ENCODE results near the gene SIK2.
"Not testable (repeated sequence)": the region's sequence is repeated elsewhere in the genome, so short reads cannot be mapped to it uniquely, and the experiment has no call there.

The SIK2 gene

DNA sequence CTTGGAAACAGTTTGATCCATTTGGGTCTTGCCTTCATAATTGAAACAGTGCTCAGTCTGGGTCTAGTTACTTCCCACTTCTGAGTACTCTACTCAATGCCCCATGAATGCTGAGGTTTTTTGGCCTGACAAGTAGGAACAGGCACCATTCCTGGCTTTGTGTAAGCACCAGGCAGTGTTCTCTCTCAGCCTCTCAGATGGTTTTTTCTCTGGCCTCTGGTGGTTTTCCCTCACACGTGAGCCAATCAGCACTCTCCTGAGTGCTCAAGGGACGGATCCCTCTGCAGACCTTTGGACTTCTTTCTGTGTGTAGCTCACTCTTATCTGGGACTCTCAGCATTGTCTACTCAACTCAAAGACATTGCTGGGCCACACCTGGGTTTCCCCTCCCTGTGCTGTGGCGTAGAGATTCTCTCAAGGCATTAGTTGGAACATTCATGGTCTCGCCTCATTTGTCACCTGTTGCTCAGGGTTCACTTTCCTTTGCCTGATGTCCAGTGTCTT is 21.3 kb downstream of the SIK2 start:
- no peak for DNase-seq

DNA sequence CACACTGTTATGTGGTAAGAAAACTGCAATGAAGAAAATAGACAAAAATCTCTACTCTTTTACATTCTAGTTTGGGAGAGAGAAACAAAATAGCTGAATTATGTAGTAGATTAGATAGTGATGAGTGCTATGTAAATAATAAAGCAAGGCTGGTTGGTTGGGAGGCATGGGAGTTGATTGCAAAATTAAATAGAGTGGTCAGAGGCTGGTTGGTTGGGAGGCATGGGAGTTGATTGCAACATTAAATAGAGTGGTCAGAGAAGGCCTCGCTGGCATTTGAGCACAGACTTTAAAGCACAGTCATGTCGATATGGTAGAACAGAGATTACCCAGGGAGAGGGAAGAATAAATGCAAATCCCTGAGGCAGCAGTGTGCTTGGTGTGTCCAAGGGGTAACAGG is 22.4 kb downstream of the SIK2 start:
- no peak for DNase-seq

DNA sequence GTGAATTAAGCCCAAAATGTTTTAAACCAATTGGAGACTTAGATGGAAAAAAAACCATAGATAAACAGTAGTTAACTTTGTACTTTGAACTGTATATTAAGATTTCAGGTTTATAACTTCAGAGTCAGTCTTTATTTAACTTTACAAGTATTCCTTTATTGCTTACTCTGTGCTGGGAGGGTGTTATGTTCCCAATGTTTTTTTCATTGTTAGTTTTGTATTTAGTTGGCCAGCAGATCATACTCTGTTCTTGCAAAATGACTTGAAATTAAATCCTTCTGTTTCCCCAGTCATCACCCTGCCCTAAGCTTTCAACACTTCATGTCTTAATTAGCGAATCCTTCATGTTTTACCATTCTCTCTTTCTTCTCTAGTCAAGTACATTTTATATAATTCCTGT is 25.3 kb downstream of the SIK2 start:
- DNase-seq, result no peak

DNA sequence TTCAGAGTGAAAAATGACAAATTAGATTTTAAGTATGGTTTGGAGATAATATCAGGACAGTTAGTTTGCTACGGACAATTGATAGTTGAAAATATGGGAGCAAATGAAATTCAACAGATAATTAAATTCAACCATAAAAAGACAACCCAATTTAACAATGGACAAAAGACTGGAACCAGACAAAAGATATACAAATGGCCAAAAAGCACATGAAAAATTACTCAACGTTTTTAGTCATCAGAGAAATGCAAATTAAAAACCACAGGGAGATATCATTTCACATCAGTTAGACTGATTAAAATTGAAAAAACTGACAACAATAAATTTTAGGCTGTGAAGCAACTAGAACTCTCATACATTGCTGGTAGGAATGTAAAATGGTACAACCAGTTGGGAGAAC is 27.2 kb downstream of the SIK2 start:
- DNase-seq, result no peak

DNA sequence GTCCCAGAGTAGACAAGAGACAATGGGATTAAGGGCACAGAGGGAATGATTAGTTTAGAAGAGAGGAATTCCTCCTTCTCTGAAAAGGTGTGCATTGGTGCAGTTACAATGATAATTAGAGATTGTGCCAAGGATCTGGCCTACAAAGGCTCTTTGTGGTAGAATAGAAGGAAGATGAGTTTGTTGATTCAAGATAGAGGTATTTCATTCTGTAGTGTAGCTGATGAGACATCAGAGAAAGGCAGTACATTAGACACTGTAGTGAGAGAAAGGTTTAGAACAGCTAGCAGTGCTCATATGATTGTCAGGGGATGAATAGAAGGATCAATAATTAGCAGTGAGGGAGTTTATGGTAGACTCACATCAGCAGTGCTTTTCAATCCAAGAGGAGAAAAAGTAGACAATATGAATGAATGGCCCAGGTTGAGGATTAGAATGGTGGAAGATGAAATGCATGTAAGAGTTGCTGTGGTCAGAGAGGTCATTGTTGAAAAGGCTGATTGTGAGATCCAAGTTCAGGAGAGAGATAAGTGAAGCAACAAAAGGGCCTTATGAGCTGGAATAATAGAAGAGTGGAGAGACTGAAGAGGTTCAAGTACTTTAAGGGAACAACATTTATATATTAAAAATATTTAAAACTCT is 28.9 kb downstream of the SIK2 start:
- no peak for DNase-seq

DNA sequence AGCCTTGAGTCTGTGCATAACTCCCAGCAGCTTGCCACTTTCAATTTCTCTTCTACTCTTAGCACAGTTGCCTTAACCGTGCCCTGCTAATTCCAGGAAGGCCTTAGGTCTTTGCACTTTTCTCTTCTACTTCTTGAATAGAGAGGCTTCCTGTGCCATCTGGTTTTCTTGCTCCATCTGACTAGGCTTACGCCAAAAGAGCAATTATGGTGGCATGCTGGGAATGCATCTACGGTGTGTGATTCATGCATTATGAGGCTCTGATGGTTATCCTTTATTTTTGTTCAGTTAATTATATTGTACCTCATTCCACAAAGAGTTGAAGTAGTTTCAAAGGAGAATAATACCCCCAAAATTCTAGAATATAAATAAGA is 29.4 kb downstream of the SIK2 start:
- peak in 1 of 51 donors; percentile 6 for DNase-seq

DNA sequence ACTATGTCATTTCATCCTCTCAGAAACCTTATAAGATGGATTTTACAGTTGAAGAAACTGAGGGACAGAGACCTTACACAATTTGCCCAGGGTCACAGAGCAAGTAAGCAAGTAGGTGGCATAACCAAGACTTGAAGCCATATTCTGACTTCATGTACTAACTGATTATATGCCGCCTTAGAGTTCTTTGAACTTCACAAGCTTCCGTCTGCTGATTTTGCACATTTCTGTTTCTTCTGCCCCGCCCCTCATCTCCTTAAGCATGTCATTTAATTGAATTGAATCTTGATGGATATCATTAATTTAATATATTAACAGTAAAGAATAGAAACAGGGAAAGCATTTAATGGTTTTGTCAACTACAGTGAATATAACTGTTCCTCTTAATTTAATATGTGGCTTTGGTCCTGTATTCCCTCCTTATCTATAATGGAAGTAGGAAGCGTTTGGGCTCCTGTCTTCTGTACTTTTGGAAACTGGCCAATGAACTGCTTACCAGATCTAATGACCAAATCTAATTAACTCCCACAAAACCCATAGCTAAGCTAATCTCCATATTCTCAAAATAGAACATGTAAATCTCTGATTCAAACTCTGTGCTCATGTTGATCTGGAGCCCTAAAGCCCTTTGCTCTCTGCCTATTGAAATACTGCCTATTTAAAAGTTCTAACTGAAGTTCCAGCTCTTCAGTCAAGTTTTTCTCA is 30.4 kb downstream of the SIK2 start:
- DNase-seq, result no peak

DNA sequence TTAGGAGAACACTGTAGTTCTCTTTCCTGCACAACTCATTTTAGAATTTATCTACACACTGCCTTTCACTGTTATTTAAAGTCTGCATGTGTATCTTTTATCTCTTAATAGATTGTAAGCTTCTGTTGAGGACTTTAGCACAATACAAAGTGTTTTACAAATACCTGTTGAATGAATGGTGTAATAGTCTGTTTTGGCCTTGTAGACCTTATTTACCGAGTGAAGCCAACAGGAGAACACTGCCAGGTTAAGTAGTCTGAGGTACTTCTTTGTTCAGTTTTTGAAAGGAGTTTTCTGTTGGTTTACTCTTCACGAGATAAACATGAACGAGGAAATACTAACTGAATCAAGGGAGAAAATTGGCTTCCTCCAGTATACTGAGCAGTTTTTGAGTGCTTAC is 31.0 kb downstream of the SIK2 start:
- no peak for DNase-seq

DNA sequence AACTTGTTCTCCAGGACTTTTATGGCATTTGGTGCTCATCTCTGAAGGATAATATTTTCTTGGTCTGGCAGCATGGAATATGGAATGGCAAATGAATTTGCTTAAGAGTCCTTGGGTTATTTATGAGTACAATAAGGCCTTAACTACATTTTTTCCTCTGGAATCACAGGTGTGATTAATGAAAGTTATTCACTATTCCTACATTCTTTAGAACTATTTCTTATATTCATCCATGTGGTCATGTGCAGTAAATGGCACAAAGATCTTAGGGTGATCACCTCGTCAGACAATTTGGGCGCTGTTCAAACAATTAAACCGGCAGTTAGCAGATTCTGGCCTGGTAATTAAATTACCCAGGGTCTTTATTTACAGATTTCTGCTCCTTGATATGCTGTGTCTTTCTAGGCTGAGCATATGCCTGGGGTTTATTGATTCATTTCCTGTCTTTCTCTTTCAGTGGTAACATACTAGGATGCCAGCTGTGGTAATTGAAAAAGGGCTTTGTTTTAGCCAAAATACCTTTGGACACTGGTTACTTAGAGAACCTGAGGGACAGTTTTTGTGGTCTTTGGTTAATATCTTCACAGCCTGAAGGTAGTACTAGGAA is 31.6 kb downstream of the SIK2 start:
- DNase-seq, result no peak

DNA sequence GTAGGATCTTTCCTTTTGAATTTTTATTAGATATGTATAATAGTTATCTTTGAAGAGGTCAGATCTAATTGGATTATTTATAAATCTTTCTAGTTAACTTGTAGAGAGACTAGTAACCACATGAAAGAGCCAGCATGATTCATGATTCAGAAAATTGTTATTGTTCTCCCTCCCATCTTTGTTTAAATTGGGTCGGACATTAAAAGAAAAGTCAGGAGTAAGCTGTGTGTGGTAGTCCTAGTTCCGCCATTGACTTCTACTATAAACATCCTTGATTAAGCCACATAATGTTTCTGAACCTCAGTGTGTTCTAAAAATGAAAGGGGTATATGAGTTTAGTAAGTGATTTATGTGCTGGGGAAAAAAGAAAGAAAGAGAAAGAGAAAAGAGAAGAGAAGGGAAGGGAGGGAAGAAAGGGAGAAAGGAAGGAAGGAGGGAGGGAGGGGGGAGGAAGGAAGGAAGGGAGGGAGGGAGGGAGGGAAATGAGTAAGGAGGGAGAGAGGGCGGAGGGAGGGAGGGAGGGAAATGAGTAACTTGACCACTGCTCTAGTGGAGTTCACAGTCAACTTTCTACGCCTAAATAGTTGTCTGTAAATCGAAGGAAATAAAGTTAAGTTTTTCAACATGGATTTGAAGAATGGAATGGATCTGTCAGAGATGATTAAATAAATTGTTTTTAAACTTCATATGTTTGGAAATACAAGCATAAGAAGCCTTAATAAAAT is 32.9 kb downstream of the SIK2 start:
- DNase-seq, result no peak

DNA sequence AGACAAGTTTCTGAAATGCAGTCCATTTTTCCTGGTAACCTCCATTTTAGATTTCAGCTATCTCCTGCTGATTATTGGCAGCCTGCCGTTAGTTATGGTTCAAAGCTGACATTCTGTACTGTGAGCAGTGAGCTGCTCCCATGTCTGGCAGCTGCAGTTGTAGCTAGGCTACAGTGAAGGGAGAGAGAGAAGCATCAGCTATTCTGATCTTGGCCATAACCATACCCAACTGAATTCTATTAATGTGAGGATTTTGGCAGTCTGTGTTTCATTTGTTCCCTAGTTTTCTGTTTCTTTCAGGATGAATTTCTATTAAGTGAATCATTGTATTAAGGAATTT is 33.4 kb downstream of the SIK2 start:
- DNase-seq, result peak in 26 of 51 donors; percentile 2 to 67 (median 31)

DNA sequence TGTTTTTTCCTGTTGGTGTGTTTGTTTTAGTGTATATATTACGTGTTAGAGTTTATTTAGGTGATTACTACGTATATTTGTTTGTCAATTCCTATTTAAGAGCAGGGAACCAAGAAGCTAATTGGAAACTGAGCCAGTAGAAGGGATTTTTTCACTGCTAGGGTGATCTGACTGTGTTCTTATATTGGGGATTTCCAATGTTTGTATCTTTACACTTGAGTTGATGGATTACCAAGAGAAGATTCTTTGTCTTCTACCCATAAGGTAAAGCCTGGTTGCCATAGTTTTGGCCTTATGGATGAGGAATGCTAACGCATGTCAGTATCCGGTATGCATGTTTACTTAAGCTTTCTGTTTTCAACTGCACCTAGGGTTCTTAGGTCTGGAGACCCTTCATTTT is 35.6 kb downstream of the SIK2 start:
- no peak for DNase-seq

DNA sequence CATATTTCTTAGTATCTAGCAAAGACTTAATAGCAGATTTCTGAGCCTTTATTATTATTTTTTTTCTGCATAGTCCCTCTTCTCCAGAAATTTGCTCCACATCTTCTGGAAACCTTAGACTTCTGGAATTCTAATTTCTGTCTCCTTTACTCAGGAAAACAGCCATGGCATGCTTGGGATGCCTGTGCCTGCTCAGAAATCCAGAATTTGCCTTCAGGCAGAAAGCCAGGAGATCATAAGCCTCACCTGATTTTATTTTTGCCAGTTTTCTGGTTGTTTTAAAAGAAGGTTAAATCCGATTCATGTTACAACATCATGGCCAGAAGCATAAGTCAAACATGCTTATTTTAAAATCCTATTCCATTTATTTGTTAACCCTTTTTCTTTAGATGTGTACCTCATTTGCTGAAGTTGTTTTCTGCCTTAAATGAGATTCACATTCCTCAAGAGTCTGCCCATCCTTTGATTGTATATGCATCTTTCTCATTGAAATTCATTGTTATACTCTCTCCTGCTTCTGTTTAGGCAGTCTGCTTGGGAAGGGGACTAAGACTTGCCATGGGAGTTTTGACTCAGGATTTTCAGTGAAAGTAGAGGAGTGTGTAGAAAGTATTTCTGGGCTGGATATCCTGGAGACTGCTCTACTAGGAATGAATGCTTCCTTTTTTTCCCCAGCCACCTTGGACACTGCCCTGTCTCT is 37.1 kb downstream of the SIK2 start:
- no peak for DNase-seq

DNA sequence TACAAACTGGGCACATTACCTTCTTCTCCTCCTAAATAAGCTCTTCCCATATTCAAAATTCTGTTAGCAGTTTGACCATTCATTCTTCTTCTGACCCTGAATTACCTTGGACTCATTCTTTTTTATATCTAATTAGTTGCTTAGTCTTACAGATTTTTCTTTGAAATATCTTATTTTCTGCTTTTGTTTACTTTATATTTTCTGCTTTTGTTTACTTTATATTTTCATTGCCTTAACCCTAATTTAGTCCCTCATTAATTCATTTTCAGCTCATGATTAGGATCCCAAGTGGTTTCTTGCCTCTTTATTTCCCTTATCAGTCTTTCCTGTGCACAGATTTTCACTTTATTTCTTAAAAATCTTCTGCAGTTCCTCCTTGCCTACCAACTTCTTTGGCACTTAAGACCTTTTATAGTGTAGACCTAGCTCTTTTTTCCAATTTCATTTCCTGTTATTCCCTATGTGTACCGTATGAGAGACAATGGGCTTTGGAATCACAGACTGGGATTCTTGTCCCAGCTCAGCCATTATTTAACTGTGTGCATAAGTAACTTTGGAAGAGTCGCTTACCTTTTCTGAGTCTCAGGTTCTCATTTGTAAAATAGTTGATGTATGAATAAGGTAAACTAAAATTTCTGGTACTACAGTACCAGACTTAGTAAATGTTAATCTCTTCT is 39.2 kb downstream of the SIK2 start:
- DNase-seq, result no peak

DNA sequence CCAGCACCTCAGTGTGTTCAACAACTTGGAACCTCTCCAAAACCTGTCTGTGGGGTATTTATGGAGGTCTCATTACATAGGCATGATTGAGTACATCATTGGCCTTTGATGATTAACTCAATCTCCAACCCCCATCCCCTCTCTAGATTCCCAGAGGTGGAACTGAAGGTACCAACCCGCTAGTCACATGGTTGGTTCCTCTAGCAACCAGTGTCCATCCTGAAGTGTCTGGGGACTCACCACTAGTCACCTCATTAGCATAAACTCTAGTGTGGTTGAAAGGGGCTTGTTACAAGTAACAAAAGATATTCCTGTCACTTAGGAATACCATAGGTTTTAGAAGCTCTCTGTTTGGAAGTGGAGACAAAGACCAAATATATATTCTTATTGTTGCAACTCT is 40.3 kb downstream of the SIK2 start:
- no peak for DNase-seq

DNA sequence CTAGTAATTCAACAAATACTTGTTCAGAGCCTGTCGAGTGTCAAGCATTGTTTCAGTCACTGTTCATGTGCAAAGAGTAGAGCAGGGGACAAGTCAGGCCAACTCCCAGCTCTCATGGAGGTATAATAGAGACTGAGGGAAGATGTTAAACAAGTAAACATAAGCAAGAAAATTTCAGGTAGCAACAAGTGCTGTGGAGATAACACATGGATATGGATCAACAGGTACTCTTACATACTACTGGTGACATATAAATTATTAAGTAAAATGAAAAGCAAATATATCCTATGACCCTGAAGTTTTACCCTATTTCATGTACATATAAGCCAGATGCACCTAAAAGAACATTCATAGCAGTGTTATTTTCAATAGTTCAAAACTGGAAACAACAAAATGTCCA is 42.7 kb downstream of the SIK2 start:
- DNase-seq, result no peak

DNA sequence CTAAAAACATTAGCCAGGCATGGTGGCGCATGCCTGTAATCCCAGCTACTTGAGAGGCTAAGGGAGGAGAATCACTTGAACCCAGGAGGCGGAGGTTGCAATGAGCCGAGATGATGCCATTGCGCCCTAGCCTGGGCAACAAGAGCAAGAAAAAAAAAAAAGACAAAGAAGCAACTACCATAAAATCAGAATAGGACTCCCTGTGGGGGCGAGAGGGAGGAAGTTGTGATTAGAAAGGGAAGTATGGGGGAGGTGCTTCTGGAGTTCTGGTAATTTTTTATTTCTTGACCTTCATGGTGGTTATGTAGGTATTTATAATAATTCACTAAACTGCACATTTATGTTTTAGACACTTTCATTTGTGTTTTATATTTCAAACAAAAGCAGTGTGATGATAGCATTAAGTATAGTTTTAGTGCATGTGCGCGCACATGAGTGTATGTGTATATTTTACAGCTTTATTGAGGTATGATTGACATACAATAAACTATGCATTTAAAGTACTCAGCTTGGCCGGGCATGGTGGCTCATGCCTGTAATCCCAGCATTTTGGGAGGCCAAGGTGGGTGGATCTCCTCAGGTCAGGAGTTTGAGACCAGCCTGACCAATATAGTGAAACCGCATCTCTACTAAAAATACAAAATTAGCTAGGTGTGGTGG is 43.5 kb downstream of the SIK2 start:
- no peak for DNase-seq

DNA sequence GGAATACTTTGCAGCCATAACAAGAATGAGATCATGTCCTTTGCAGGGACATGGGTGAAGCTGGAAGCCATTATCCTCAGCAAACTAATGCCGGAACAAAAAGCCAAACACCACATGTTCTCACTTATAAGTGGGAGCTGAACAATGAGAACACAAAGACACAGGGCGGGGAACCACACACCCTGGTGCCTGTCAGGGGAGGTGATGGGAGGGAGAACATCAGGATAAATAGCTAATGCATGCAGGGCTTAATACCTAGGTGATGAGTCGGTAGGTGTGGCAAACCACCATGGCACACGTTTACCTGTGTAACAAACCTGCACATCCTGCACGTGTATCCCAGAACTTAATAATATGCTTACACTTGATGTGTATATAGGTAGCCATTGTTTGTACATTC is 49.1 kb downstream of the SIK2 start:
- not testable (repeated sequence) for DNase-seq

DNA sequence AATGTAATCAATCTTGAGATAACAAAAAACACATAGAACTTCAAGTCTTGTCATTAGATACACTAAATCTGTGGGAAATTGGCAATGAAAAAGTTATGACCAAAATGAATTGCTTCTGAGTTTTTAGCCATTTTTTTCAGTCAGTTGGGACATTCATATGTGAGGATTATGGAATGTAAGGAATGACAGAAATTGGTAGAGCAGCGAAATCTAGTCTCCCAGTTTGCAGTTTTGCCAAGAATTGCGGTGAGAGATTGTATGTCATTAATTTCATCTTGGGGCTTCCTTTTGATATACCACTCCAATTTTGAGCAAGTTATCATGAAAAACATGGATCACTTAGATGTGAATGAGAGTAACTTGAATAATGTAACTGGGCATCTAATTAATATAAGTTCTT is 49.9 kb downstream of the SIK2 start:
- DNase-seq, result no peak

DNA sequence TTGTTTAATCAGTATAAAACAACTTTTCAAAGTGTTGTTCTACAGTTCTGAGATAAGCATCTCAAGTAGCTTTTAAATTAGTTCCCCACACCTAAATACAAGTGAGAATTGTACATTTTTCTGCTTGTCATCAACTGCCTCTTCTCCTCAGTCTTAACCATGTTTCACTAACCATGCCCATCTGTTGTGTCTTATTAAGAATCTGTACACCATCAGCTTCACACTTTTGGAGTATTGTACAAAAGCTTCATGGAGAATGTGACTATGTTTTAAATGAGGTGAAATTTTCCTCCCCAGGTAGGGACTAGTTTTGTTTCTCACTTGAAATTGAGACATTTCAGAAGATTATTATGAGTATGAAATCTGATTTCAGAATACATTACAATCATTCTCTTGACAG is 52.4 kb downstream of the SIK2 start:
- no peak for DNase-seq

DNA sequence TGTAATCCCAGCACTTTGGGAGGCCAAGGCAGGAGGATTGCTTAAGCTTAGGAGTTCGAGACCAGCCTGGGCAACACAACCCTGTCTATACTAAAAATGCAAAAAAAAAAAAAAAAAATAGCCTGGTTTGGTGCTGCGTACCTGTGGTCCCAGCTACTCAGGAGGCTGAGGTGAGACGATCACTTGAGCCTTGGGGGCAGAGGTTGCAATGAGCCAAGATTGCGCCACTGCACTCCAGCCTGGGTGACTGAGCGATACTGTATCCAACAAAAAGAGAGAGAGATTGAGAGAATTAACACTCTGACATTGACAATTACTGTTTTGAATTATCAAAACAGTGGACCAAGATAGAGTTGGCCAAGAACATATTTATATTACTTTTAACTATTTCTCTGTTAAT is 53.7 kb downstream of the SIK2 start:
- DNase-seq, result no peak

All from hypothalamus (tissue), 51 donors.